CD4-positive, alpha-beta T cell (primary cell): ENCODE results near the gene FAM135A. TPM values are rescaled to one million over a fixed set of nuclear protein-coding genes. Genes with fewer than 3 reads are reported as not detected.
A peak's percentile ranks its signal among the peaks of the same experiment; 100 is the strongest.

Source experiments
- ATAC-seq: fragments of 200-7000 bp; cut with Tn5 transposase; one replicate; pipeline ENCODE4 v1.10.0; 2022; ENCODE audit warnings: mild to moderate bottlenecking; ENCODE audit not compliant: poor library complexity
- CTCF ChIA-PET: fragments of 350-600 bp; sonication (Branson Sonifier 250); formaldehyde crosslinking; loops from one replicate; lab custom pipeline; 2021; ENCODE audit warnings: antibody characterized with exemption, inconsistent platforms; lab: Charles Lee
- POLR2A ChIA-PET: fragments of 350-600 bp; sonication (Branson Sonifier 250); formaldehyde crosslinking; loops from one replicate; lab custom pipeline; 2021; ENCODE audit warnings: antibody characterized with exemption, inconsistent platforms; lab: Charles Lee
- DNase-seq, 14 experiments: peaks; one replicate each; pipeline ENCODE4 v3.0.0-alpha.2; 2013 to 2020; ENCODE audit warnings: mixed read lengths in 2 of 14
- H3K27ac ChIP-seq, 2 donors: one replicate each; pipeline versions ENCODE4 v1.5.1 to v1.7.0; 2013; ENCODE audit warnings: low read length in 2 of 2, low read depth in 1 of 2, mild to moderate bottlenecking in 1 of 2
- H3K27me3 ChIP-seq, 2 experiments: 1 replicate in 1 of 2; 2 replicates in 1 of 2; pipeline versions ENCODE4 v1.6.1 to v1.7.0; 2013; ENCODE audit warnings: low read length in 2 of 2, control low read depth in 1 of 2, mild to moderate bottlenecking in 1 of 2, moderate library complexity in 1 of 2; ENCODE audit not compliant: insufficient read depth in 2 of 2, control insufficient read depth in 1 of 2
- H3K36me3 ChIP-seq: one replicate; pipeline ENCODE4 v1.6.1; 2013; ENCODE audit warnings: low read length, control low read depth; ENCODE audit not compliant: insufficient read depth
- H3K4me1 ChIP-seq: one replicate; pipeline ENCODE4 v1.6.1; 2013; ENCODE audit warnings: low read length, control low read depth; ENCODE audit not compliant: insufficient read depth
- H3K4me3 ChIP-seq: one replicate; pipeline ENCODE4 v1.5.1; 2013; ENCODE audit warnings: mild to moderate bottlenecking, low read length, moderate library complexity
- H3K9me3 ChIP-seq, 2 experiments: 1 replicate in 1 of 2; 2 replicates in 1 of 2; pipeline versions ENCODE4 v1.6.1 to v1.7.0; 2013; ENCODE audit warnings: low read length in 2 of 2, mild to moderate bottlenecking in 2 of 2, control low read depth in 1 of 2, moderate library complexity in 1 of 2; ENCODE audit not compliant: control insufficient read depth in 1 of 2, insufficient read depth in 1 of 2
- H3K27ac Mint-ChIP-seq: one replicate; pipeline ENCODE4 v1.8.0; 2020; ENCODE audit warnings: mixed read lengths
- H3K27me3 Mint-ChIP-seq: one replicate; pipeline ENCODE4 v1.8.0; 2021; ENCODE audit warnings: mixed read lengths
- H3K36me3 Mint-ChIP-seq: one replicate; pipeline ENCODE4 v1.8.0; 2021; ENCODE audit warnings: low read depth, mixed read lengths
- H3K4me1 Mint-ChIP-seq: one replicate; pipeline ENCODE4 v1.8.0; 2021; ENCODE audit warnings: low read depth, mixed read lengths
- H3K4me3 Mint-ChIP-seq: one replicate; pipeline ENCODE4 v1.8.0; 2020; ENCODE audit warnings: mild to moderate bottlenecking, mixed read lengths
- H3K9me3 Mint-ChIP-seq: one replicate; pipeline ENCODE4 v1.8.0; 2020; ENCODE audit warnings: mixed read lengths
- intact Hi-C, 2 experiments: fragments of 100-400 bp; cut with DNase I in 1 of 2; cut with micrococcal nuclease in 1 of 2; formaldehyde crosslinking; loops; one replicate each; pipeline versions ENCODE4 v1.15.1 to v1.9.0; 2023 to 2025; cut with DNase I, micrococcal nuclease
- total RNA-seq, 174 experiments: library from RNA in 2 of 174; stranded (reverse) in 2 of 174; gene quantifications; one replicate each; pipeline ENCODE4 v1.2.3 and lab custom pipeline; 2021 to 2026
- TF ChIP-seq, protein P1 (sequence below): fragments of 200-600 bp; IDR thresholded peaks from one replicate; pipeline ENCODE4 v1.8.0; 2022; ENCODE audit warnings: antibody characterized with exemption, mild to moderate bottlenecking

Gene FAM135A
- total RNA-seq, 2 experiments from 2014 or later, result 5.6 to 6.6 TPM

GRCh38 chr6:70563530-70563929 is 150.2 kb downstream of the FAM135A start:
- ChIA-PET POLR2A (no interaction called here), CTCF (no interaction called here)
- Histone ChIP-seq H3K36me3 (no peaks in the 10 kb centered on the region), H3K4me1 (peaks cover 18% of the 10 kb centered on the region), H3K27me3 (no peaks in the 10 kb centered on the region), H3K27ac (no peak overlapping the region), H3K4me3 (no peak overlapping the region), H3K9me3 (no peaks in the 10 kb centered on the region)
- TF ChIP-seq, protein P1, sequence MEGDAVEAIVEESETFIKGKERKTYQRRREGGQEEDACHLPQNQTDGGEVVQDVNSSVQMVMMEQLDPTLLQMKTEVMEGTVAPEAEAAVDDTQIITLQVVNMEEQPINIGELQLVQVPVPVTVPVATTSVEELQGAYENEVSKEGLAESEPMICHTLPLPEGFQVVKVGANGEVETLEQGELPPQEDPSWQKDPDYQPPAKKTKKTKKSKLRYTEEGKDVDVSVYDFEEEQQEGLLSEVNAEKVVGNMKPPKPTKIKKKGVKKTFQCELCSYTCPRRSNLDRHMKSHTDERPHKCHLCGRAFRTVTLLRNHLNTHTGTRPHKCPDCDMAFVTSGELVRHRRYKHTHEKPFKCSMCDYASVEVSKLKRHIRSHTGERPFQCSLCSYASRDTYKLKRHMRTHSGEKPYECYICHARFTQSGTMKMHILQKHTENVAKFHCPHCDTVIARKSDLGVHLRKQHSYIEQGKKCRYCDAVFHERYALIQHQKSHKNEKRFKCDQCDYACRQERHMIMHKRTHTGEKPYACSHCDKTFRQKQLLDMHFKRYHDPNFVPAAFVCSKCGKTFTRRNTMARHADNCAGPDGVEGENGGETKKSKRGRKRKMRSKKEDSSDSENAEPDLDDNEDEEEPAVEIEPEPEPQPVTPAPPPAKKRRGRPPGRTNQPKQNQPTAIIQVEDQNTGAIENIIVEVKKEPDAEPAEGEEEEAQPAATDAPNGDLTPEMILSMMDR, result no peak
- Mint-ChIP-seq H3K4me3 (no peak overlapping the region), H3K27me3 (no peaks in the 10 kb centered on the region), H3K9me3 (no peaks in the 10 kb centered on the region), H3K36me3 (peaks cover 2% of the 10 kb centered on the region), H3K27ac (no peak overlapping the region), H3K4me1 (peaks cover 16% of the 10 kb centered on the region)
- ATAC-seq (no peak), DNase-seq (no peak)
- intact Hi-C loops, result loop anchor here in 1 of 2 experiments (10.0 kb wide), 2 partner anchors 721 to 769 kb away; partner anchors contain the start of genes LMBRD1 and OGFRL1

GRCh38 chr6:70566751-70567382 is 153.6 kb downstream of the FAM135A start, which contains the start of gene SDHAF4:
Gene SDHAF4 (plus strand): TSS chr6:70566930. CDS start chr6:70566941, 11 bp downstream.
- Mint-ChIP-seq H3K9me3 (no peaks in the 10 kb centered on the region), H3K27me3 (no peaks in the 10 kb centered on the region), H3K36me3 (peaks cover 8% of the 10 kb centered on the region), H3K4me3 (peak within 1 kb of the TSS; percentile 87), H3K27ac (peak within 1 kb of the TSS; percentile 79), H3K4me1 (peaks cover 22% of the 10 kb centered on the region)
- ATAC-seq (peak; percentile 99), DNase-seq (peak; percentile 90 to 96 (median 93))
- ChIA-PET CTCF (interaction anchor here (0.7 to 1.4 kb wide), 2 partner anchors 119 to 176 kb away, joined by 3 to 6 read pairs; no protein-coding TSS in a partner anchor), POLR2A (interaction anchor here (0.6 to 3.1 kb wide), 4 partner anchors 9 to 154 kb away, joined by 3 to 22 read pairs (median 4); partner anchors contain the start of genes FAM135A and SMAP1)
- Histone ChIP-seq H3K4me1 (peaks cover 18% of the 10 kb centered on the region), H3K27me3 (no peaks in the 10 kb centered on the region), H3K36me3 (no peaks in the 10 kb centered on the region), H3K4me3 (peak within 1 kb of the TSS; percentile 95), H3K9me3 (no peaks in the 10 kb centered on the region), H3K27ac (peak within 1 kb of the TSS; percentile 67 to 75)
- intact Hi-C loops, result loop anchor here (2.0 to 10.0 kb wide), 7 partner anchors 100 to 772 kb away; partner anchors contain the start of genes LMBRD1 (in 2 of the 2), FAM135A (in 1 of the 2), OGFRL1 (in 1 of the 2) and SMAP1 (in 1 of the 2)
- TF ChIP-seq, protein P1, result no peak

DNA sequence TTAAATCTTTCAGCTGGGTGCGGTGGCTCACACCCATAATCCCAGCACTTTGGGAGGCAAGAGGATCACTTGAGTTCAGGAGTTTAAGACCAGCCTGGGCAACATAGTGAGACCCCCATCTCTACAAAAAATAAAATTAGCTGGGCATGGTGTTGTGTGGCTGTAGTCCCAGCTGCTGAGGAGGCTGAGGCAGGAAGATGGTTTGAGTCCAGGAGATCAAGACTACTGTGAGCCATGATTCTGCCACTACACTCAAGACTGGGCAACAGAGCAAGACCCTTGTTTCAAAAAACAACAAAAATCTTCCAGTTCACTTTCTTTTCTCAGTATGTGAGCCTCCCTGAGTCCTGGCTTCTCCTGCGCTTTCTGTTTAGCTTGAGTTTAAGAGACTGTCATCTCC is 161.3 kb downstream of the FAM135A start:
- H3K4me3 Mint-ChIP-seq, result no peak overlapping the region
- ChIA-PET CTCF (interaction anchor here (1.2 kb wide), 1 partner anchor 9 kb away, joined by 4 read pairs; no protein-coding TSS in a partner anchor), POLR2A (no interaction called here)
- H3K36me3 ChIP-seq, result no peaks in the 10 kb centered on the region
- DNase-seq, result no peak
- TF ChIP-seq, protein P1, result no peak
- intact Hi-C loops, result no loop called here
- H3K27ac ChIP-seq, result no peak overlapping the region
- H3K4me3 ChIP-seq, result no peak overlapping the region
- H3K27ac Mint-ChIP-seq, result no peak overlapping the region
- no peaks in the 10 kb centered on the region for H3K27me3 ChIP-seq
- no peaks in the 10 kb centered on the region for H3K9me3 Mint-ChIP-seq
- H3K9me3 ChIP-seq, result no peaks in the 10 kb centered on the region
- H3K27me3 Mint-ChIP-seq, result no peaks in the 10 kb centered on the region
- peaks cover 9% of the 10 kb centered on the region for H3K4me1 Mint-ChIP-seq
- peaks cover 11% of the 10 kb centered on the region for H3K36me3 Mint-ChIP-seq
- ATAC-seq, result no peak
- no peaks in the 10 kb centered on the region for H3K4me1 ChIP-seq
